Natural killer cell (primary cell): ENCODE data around the gene SAC3D1. TPM values are rescaled to one million over a fixed set of nuclear protein-coding genes. Genes with fewer than 3 reads are reported as not detected.
A peak's percentile ranks its signal among the peaks of the same experiment; 100 is the strongest.

ENCODE experiments used
- ATAC-seq, 3 donors: fragments of 150-1000 bp in 2 of 3; fragments of 200-7000 bp in 1 of 3; cut with Tn5 transposase; 1 replicate in 1 of 3; 2 replicates in 2 of 3; pipeline ENCODE4 v1.10.0; 2021; ENCODE audit warnings: mild to moderate bottlenecking in 2 of 3, moderate library complexity in 2 of 3
- DNase-seq, 2 donors: peaks; one replicate each; pipeline versions ENCODE4 v3.0.0 to v3.0.0-alpha.2; 2013 to 2021; ENCODE audit warnings: mixed read lengths in 1 of 2
- H3K27ac ChIP-seq: one replicate; pipeline ENCODE4 v1.5.1; 2013; ENCODE audit warnings: mild to moderate bottlenecking, low read length
- H3K27me3 ChIP-seq: one replicate; pipeline ENCODE4 v1.6.1; 2013; ENCODE audit warnings: low read length; ENCODE audit not compliant: control insufficient read depth, insufficient read depth
- H3K36me3 ChIP-seq: one replicate; pipeline ENCODE4 v1.6.1; 2013; ENCODE audit warnings: low read length; ENCODE audit not compliant: control insufficient read depth, insufficient read depth
- H3K4me1 ChIP-seq: one replicate; pipeline ENCODE4 v1.6.1; 2013; ENCODE audit warnings: low read length; ENCODE audit not compliant: control insufficient read depth, insufficient read depth
- H3K4me3 ChIP-seq: one replicate; pipeline ENCODE4 v1.5.1; 2013; ENCODE audit warnings: low read length
- H3K9me3 ChIP-seq: one replicate; pipeline ENCODE4 v1.6.1; 2013; ENCODE audit warnings: low read length; ENCODE audit not compliant: control insufficient read depth, insufficient read depth
- H3K27ac Mint-ChIP-seq, 2 donors: one replicate each; pipeline ENCODE4 v1.8.0; 2022; ENCODE audit warnings: mild to moderate bottlenecking in 2 of 2, mixed read lengths in 2 of 2, moderate library complexity in 1 of 2
- H3K27me3 Mint-ChIP-seq, 2 donors: one replicate each; pipeline ENCODE4 v1.8.0; 2022; ENCODE audit warnings: low read depth in 2 of 2, mixed read lengths in 2 of 2
- H3K36me3 Mint-ChIP-seq: one replicate; pipeline ENCODE4 v1.8.0; 2022; ENCODE audit warnings: mixed read lengths
- H3K4me1 Mint-ChIP-seq, 2 donors: one replicate each; pipeline ENCODE4 v1.8.0; 2022; ENCODE audit warnings: mixed read lengths in 2 of 2
- H3K4me3 Mint-ChIP-seq: one replicate; pipeline ENCODE4 v1.8.0; 2022; ENCODE audit warnings: mild to moderate bottlenecking, moderate library complexity, mixed read lengths
- H3K9me3 Mint-ChIP-seq, 2 donors: one replicate each; pipeline ENCODE4 v1.8.0; 2022; ENCODE audit warnings: mixed read lengths in 2 of 2
- CTCF ChIP-seq: fragments of 200-600 bp; IDR thresholded peaks from one replicate; pipeline ENCODE4 v1.8.0; 2022; ENCODE audit warnings: antibody characterized with exemption
- WGBS: methylation state at CpG from one replicate; pipeline ENCODE4 v1.1.7; 2013; ENCODE audit warnings: missing lambda C conversion rate; ENCODE audit not compliant: insufficient coverage; 5-methylcytosine and 5-hydroxymethylcytosine counted together
- intact Hi-C: fragments of 100-400 bp; cut with micrococcal nuclease; formaldehyde crosslinking; loops from one replicate; pipeline ENCODE4 v1.14.2; 2022
- total RNA-seq, 4 donors: library from RNA; stranded (reverse); fragments of 120-200 nt in 1 of 4; gene quantifications; one replicate each; pipeline versions ENCODE4 v1.2.3 to v1.2.4, GENCODE V29; 2013 to 2022

Gene SAC3D1
- total RNA-seq, 3 donors from 2014 or later (not counting 1 experiment from before 2014, with no cell fraction given), result 2.0 to 3.5 (median 2.8) TPM

GRCh38 chr11:65085446-65085845, 44.4 kb downstream of the SAC3D1 start:
- H3K4me3 ChIP-seq, result no peak overlapping the region
- DNase-seq, result no peak
- peaks cover 7% of the 10 kb centered on the region for H3K36me3 Mint-ChIP-seq
- H3K27ac Mint-ChIP-seq, result peak overlapping the region; percentile 98 to 100
- H3K27me3 Mint-ChIP-seq, result no peaks in the 10 kb centered on the region
- peaks cover 27 to 31% of the 10 kb centered on the region in 2 donors for H3K4me1 Mint-ChIP-seq
- WGBS, result 95% methylated on average over 4 of the region's 4 CpGs
- no peaks in the 10 kb centered on the region for H3K27me3 ChIP-seq
- no peak for ATAC-seq
- H3K9me3 Mint-ChIP-seq, result no peaks in the 10 kb centered on the region
- no peak overlapping the region for H3K27ac ChIP-seq
- peak overlapping the region; percentile 94 for H3K4me3 Mint-ChIP-seq
- H3K9me3 ChIP-seq, result no peaks in the 10 kb centered on the region
- peaks cover 16% of the 10 kb centered on the region for H3K4me1 ChIP-seq
- intact Hi-C loops, result loop anchor here (10.0 kb wide), 1 partner anchor 1259 kb away; the partner anchor contains the start of genes B4GAT1 and BRMS1
- peaks cover 36% of the 10 kb centered on the region for H3K36me3 ChIP-seq
- no peak for TF ChIP-seq CTCF

- H3K4me3 Mint-ChIP-seq, result no peak overlapping the region
- no peaks in the 10 kb centered on the region for H3K9me3 ChIP-seq
Observed at GRCh38 chr11:65086809-65087208, 45.8 kb downstream of the SAC3D1 start.

GRCh38 chr11:65087216-65087615, 46.2 kb downstream of the SAC3D1 start:
- H3K4me1 Mint-ChIP-seq, result peaks cover 27 to 31% of the 10 kb centered on the region in 2 donors
- peaks cover 36% of the 10 kb centered on the region for H3K36me3 ChIP-seq
- H3K27ac Mint-ChIP-seq, result no peak overlapping the region
- ATAC-seq, result no peak
- H3K36me3 Mint-ChIP-seq, result peaks cover 7% of the 10 kb centered on the region
- intact Hi-C loops, result loop anchor here (10.0 kb wide), 1 partner anchor 1258 kb away; the partner anchor contains the start of genes B4GAT1 and BRMS1
- H3K27me3 ChIP-seq, result no peaks in the 10 kb centered on the region
- DNase-seq, result no peak
- no peaks in the 10 kb centered on the region for H3K9me3 ChIP-seq
- H3K27me3 Mint-ChIP-seq, result no peaks in the 10 kb centered on the region
- no peak overlapping the region for H3K4me3 Mint-ChIP-seq
- WGBS, result over 99% methylated on average over 11 of the region's 11 CpGs
- H3K27ac ChIP-seq, result no peak overlapping the region
- peaks cover 16% of the 10 kb centered on the region for H3K4me1 ChIP-seq
- no peaks in the 10 kb centered on the region for H3K9me3 Mint-ChIP-seq
- no peak for TF ChIP-seq CTCF
- no peak overlapping the region for H3K4me3 ChIP-seq

More at GRCh38 chr11:65086809-65087208, 45.8 kb downstream of the SAC3D1 start:
- Histone ChIP-seq H3K4me3 (no peak overlapping the region), H3K4me1 (peaks cover 16% of the 10 kb centered on the region), H3K36me3 (peaks cover 36% of the 10 kb centered on the region), H3K27me3 (no peaks in the 10 kb centered on the region), H3K27ac (no peak overlapping the region)
- DNase-seq, result no peak
- no peak for TF ChIP-seq CTCF
- no peaks in the 10 kb centered on the region for H3K9me3 Mint-ChIP-seq
- 96% methylated on average over 9 of the region's 9 CpGs for WGBS
- intact Hi-C loops, result loop anchor here (10.0 kb wide), 1 partner anchor 1258 kb away; the partner anchor contains the start of genes B4GAT1 and BRMS1
- peaks cover 27 to 31% of the 10 kb centered on the region in 2 donors for H3K4me1 Mint-ChIP-seq
- no peaks in the 10 kb centered on the region for H3K27me3 Mint-ChIP-seq
- ATAC-seq, result no peak
- no peak overlapping the region for H3K27ac Mint-ChIP-seq
- H3K36me3 Mint-ChIP-seq, result peaks cover 7% of the 10 kb centered on the region

GRCh38 chr11:65087827-65088226, 46.8 kb downstream of the SAC3D1 start:
- Mint-ChIP-seq H3K4me1 (peaks cover 25 to 31% of the 10 kb centered on the region in 2 donors), H3K9me3 (no peaks in the 10 kb centered on the region), H3K27me3 (no peaks in the 10 kb centered on the region), H3K4me3 (no peak overlapping the region), H3K36me3 (peaks cover 7% of the 10 kb centered on the region), H3K27ac (no peak overlapping the region)
- H3K4me3 ChIP-seq, result no peak overlapping the region
- no peaks in the 10 kb centered on the region for H3K9me3 ChIP-seq
- ATAC-seq (no peak), DNase-seq (no peak)
- 93% methylated on average over 14 of the region's 15 CpGs for WGBS
- TF ChIP-seq CTCF, result no peak
- H3K36me3 ChIP-seq, result peaks cover 36% of the 10 kb centered on the region
- H3K4me1 ChIP-seq, result peaks cover 16% of the 10 kb centered on the region
- H3K27me3 ChIP-seq, result no peaks in the 10 kb centered on the region
- intact Hi-C loops, result loop anchor here (10.0 kb wide), 1 partner anchor 1257 kb away; the partner anchor contains the start of genes B4GAT1 and BRMS1
- H3K27ac ChIP-seq, result no peak overlapping the region
